ENCODE results near the gene SLC22A23.

Gene SLC22A23

GRCh38 chr6:3480009-3480408, 23.2 kb upstream of the SLC22A23 start:
- TF ChIP-seq CTCF (IDR thresholded peaks at IDR 0.05; ENCODE audit: insufficient read depth, low read length, missing control alignments) = no peak
- no peak overlapping the region for H3K4me3 ChIP-seq (ENCODE audit: low read depth, low read length)
- ChIA-PET CTCF (no interaction called here), POLR2A (no interaction called here)
- DNase-seq (ENCODE audit: low read depth, low spot score) = no peak

GRCh38 chr6:3473773-3474172, 16.9 kb upstream of the SLC22A23 start:
- CTCF ChIA-PET = interaction anchor here (3.4 kb wide), 1 partner anchor 14 kb away, joined by 31 read pairs; no protein-coding TSS in a partner anchor
- POLR2A ChIA-PET = interaction anchor here (0.5 to 1.4 kb wide), 4 partner anchors 11 to 276 kb away, joined by 3 to 12 read pairs (median 5); no protein-coding TSS in a partner anchor
- DNase-seq (ENCODE audit: low read depth, low spot score) = no peak
- H3K4me3 ChIP-seq (ENCODE audit: low read depth, low read length) = no peak overlapping the region
- TF ChIP-seq CTCF (IDR thresholded peaks at IDR 0.05; ENCODE audit: insufficient read depth, low read length, missing control alignments) = no peak

GRCh38 chr6:3471711-3472110, 14.9 kb upstream of the SLC22A23 start:
- DNase-seq (ENCODE audit: low read depth, low spot score) = no peak
- ChIA-PET CTCF (interaction anchor here (1.4 to 3.4 kb wide), 3 partner anchors 12 to 416 kb away, joined by 3 to 31 read pairs (median 3); no protein-coding TSS in a partner anchor), POLR2A (no interaction called here)

GRCh38 chr6:3471286-3471685, 14.4 kb upstream of the SLC22A23 start:
- no peak for TF ChIP-seq CTCF (IDR thresholded peaks at IDR 0.05; ENCODE audit: insufficient read depth, low read length, missing control alignments)
- DNase-seq (ENCODE audit: low read depth, low spot score) = no peak
- ChIA-PET POLR2A (no interaction called here), CTCF (interaction anchor here (1.4 to 3.4 kb wide), 3 partner anchors 11 to 416 kb away, joined by 3 to 31 read pairs (median 3); no protein-coding TSS in a partner anchor)
- H3K4me3 ChIP-seq (ENCODE audit: low read depth, low read length) = no peak overlapping the region

More at GRCh38 chr6:3471711-3472110, 14.9 kb upstream of the SLC22A23 start:
- H3K4me3 ChIP-seq (ENCODE audit: low read depth, low read length) = no peak overlapping the region
- TF ChIP-seq CTCF (IDR thresholded peaks at IDR 0.05; ENCODE audit: insufficient read depth, low read length, missing control alignments) = no peak

- POLR2A ChIA-PET = no interaction called here
- CTCF ChIA-PET = no interaction called here
- no peak overlapping the region for H3K4me3 ChIP-seq (ENCODE audit: low read depth, low read length)
- TF ChIP-seq CTCF (IDR thresholded peaks at IDR 0.05; ENCODE audit: insufficient read depth, low read length, missing control alignments) = no peak
- no peak for DNase-seq (ENCODE audit: low read depth, low spot score)
Observed at GRCh38 chr6:3468585-3468984, 11.7 kb upstream of the SLC22A23 start.

- TF ChIP-seq CTCF (IDR thresholded peaks at IDR 0.05; ENCODE audit: insufficient read depth, low read length, missing control alignments) = no peak
- DNase-seq (ENCODE audit: low read depth, low spot score) = no peak
- CTCF ChIA-PET = interaction anchor here (1.6 kb wide), 1 partner anchor 10 kb away, joined by 7 read pairs; no protein-coding TSS in a partner anchor
- no peak overlapping the region for H3K4me3 ChIP-seq (ENCODE audit: low read depth, low read length)
- POLR2A ChIA-PET = no interaction called here
Observed at GRCh38 chr6:3467996-3468395, 11.1 kb upstream of the SLC22A23 start.
